Measurements from ENCODE around the gene STRN3. TPM values are rescaled to one million over a fixed set of nuclear protein-coding genes. Genes with fewer than 3 reads are reported as not detected.
"Not testable (repeated sequence)": the region's sequence is repeated elsewhere in the genome, so short reads cannot be mapped to it uniquely, and the experiment has no call there.

Gene STRN3
- total RNA-seq, 1 donor from 2014 or later, result 48.9 TPM

- H3K9me3 ChIP-seq, result no peaks in the 10 kb centered on the region
- H3K36me3 ChIP-seq, result no peaks in the 10 kb centered on the region
- TF ChIP-seq POLR2A (IDR thresholded peaks at IDR 0.05) (no peak), CTCF (IDR thresholded peaks at IDR 0.05) (no peak), POLR2AphosphoS5 (IDR thresholded peaks at IDR 0.05; ENCODE audit: insufficient read depth in 1 of 2, low read depth in 1 of 2) (no peak)
- intact Hi-C loops (cut with DNase I), result loop anchor here (10.0 kb wide), 1 partner anchor 101 kb away; no protein-coding TSS in a partner anchor
- H3K27ac ChIP-seq, result no peak overlapping the region
- H3K4me1 ChIP-seq, result no peaks in the 10 kb centered on the region
- DNase-seq (ENCODE audit: extremely low spot score in 2 of 2), result no peak
- H3K27me3 ChIP-seq, result no peaks in the 10 kb centered on the region
- no peak overlapping the region for H3K4me3 ChIP-seq
These were observed 42.3 kb downstream of the STRN3 start for GRCh38 chr14:30983858-30984257.

- H3K36me3 ChIP-seq, result no peaks in the 10 kb centered on the region
- no peak for DNase-seq (ENCODE audit: extremely low spot score in 2 of 2)
- H3K27me3 ChIP-seq, result no peaks in the 10 kb centered on the region
- no peak overlapping the region for H3K27ac ChIP-seq
- H3K4me3 ChIP-seq, result no peak overlapping the region
- intact Hi-C loops (cut with DNase I), result loop anchor here (10.0 kb wide), 1 partner anchor 102 kb away; no protein-coding TSS in a partner anchor
- H3K9me3 ChIP-seq, result no peaks in the 10 kb centered on the region
- H3K4me1 ChIP-seq, result no peaks in the 10 kb centered on the region
- TF ChIP-seq POLR2AphosphoS5 (IDR thresholded peaks at IDR 0.05; ENCODE audit: insufficient read depth in 1 of 2, low read depth in 1 of 2) (no peak), POLR2A (IDR thresholded peaks at IDR 0.05) (no peak), CTCF (IDR thresholded peaks at IDR 0.05) (no peak)
These were observed 43.6 kb downstream of the STRN3 start for GRCh38 chr14:30982533-30982932.

GRCh38 chr14:30980980-30981379, 45.2 kb downstream of the STRN3 start:
- intact Hi-C loops (cut with DNase I), result loop anchor here (10.0 kb wide), 1 partner anchor 104 kb away; no protein-coding TSS in a partner anchor
- H3K36me3 ChIP-seq, result no peaks in the 10 kb centered on the region
- DNase-seq (ENCODE audit: extremely low spot score in 2 of 2), result no peak
- H3K4me1 ChIP-seq, result no peaks in the 10 kb centered on the region
- H3K4me3 ChIP-seq, result no peak overlapping the region
- H3K27ac ChIP-seq, result no peak overlapping the region
- TF ChIP-seq POLR2AphosphoS5 (IDR thresholded peaks at IDR 0.05; ENCODE audit: insufficient read depth in 1 of 2, low read depth in 1 of 2), result no peak
- no peak for TF ChIP-seq POLR2A (IDR thresholded peaks at IDR 0.05)
- no peak for TF ChIP-seq CTCF (IDR thresholded peaks at IDR 0.05)
- H3K9me3 ChIP-seq, result no peaks in the 10 kb centered on the region
- H3K27me3 ChIP-seq, result no peaks in the 10 kb centered on the region

DNA sequence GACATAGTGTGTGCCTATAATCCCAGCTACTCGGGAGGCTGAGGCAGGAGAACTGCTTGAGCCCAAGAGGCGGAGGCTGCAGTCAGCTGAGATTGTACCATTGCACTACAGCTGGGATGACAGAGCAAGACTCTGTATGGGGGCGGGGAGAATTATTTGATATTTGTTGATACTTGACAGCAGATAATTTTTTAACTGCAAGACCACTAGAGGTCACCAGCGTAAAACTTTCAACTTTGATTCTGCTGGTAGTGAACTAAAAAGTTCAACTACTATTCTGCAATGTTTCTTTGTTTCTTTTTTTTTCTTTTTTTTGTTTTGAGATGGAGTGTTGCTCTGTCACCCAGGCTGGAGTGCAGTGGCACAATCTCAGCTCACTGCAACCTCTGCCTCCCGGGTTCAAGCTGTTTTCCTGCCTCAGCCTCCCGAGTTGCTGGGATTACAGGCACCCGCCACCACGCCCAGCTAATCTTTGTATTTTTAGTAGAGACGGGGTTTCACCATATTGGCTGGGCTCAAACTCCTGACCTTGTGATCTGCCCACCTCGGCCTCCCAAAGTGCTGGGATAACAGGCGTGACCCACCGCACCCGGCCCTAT, 46.0 kb downstream of the STRN3 start:
- H3K27ac ChIP-seq; H3K36me3 ChIP-seq; H3K27me3 ChIP-seq; H3K4me1 ChIP-seq; H3K9me3 ChIP-seq; H3K4me3 ChIP-seq; DNase-seq (ENCODE audit: extremely low spot score in 2 of 2): not testable (repeated sequence)
- peak; percentile 28 to 60 (median 34) for TF ChIP-seq CTCF (IDR thresholded peaks at IDR 0.05)
- intact Hi-C loops (cut with DNase I), result loop anchor here (10.0 kb wide), 1 partner anchor 105 kb away; no protein-coding TSS in a partner anchor

DNA sequence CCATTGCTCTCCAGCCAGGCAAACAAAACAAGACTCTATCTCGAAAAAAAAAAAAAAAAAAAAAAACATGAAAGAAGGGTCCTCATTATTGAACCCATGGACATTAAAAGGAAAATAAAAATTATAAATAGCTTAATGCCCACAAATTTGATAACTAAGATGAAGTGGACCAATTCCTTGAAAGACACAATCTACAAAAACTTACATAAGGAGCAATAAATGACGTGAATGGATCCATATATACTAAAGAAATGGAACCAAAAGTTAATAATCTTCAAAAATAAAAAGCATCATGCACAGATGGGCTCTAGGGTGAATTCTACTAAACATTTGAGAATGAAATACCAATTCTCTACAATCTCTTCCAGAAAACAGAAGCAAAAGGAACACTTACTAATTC, 48.4 kb downstream of the STRN3 start:
- Histone ChIP-seq H3K4me3 (no peak overlapping the region), H3K9me3 (no peaks in the 10 kb centered on the region), H3K27ac (no peak overlapping the region), H3K27me3 (no peaks in the 10 kb centered on the region), H3K36me3 (no peaks in the 10 kb centered on the region), H3K4me1 (peaks cover 18% of the 10 kb centered on the region)
- no peak for DNase-seq (ENCODE audit: extremely low spot score in 2 of 2)
- TF ChIP-seq POLR2AphosphoS5 (IDR thresholded peaks at IDR 0.05; ENCODE audit: insufficient read depth in 1 of 2, low read depth in 1 of 2), result no peak
- intact Hi-C loops (cut with DNase I), result no loop called here

Measured in vagina (tissue), 2 donors.